Measurements from ENCODE around the gene FBXO30.

Gene FBXO30, protein sequence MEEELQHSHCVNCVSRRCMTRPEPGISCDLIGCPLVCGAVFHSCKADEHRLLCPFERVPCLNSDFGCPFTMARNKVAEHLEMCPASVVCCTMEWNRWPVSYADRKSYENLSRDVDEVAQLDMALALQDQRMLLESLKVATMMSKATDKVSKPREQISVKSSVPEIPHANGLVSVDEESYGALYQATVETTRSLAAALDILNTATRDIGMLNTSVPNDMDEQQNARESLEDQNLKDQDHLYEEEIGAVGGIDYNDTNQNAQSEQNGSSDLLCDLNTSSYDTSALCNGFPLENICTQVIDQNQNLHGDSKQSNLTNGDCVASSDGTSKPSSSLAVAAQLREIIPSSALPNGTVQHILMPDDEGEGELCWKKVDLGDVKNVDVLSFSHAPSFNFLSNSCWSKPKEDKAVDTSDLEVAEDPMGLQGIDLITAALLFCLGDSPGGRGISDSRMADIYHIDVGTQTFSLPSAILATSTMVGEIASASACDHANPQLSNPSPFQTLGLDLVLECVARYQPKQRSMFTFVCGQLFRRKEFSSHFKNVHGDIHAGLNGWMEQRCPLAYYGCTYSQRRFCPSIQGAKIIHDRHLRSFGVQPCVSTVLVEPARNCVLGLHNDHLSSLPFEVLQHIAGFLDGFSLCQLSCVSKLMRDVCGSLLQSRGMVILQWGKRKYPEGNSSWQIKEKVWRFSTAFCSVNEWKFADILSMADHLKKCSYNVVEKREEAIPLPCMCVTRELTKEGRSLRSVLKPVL

DNA sequence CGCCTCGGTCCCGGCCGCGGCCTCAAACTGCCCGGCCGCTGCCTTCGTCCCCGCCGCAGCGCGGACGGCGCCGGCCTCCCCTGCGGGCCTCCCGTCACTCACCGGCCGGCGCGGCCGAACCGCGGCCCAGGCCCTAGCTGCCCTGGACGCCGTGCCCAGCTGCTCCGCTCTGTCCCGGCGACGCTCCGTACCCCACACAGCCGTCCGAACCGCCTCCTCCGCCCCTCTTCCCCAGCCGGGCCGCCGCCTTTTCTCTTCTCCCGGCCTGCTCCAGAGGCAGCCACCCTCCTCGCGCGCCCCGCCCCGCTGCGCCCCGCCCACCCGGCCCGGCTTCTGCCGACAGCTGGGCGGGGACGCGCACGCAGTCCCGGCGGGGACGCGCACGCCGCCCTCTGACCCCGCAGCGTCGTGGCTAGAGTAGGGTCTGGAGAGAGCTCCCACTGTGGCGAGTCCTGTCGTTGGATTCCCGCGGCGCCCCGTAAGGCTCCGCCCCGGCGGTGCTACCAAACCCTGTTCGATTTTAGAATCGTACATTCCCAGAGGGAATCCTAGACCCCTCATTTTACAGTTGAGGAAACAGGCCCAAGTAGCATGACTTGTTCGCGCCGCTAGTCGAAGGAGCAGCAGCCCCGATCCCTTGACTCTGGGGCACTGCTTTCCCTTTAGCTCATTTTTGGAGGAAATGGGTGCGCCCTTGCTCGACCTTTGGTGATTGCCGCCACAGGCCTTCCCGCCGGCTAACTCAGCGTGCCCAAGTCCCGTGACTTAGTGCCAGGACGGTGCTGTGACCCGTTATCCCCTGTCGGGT, at the start of gene FBXO30:
Gene FBXO30, minus strand, starts transcription at position 295 of the 808 bp plus-strand sequence. CDS start 8,390 bp downstream, outside the sequence.
- FAIRE-seq, result no peak

- no peak for FAIRE-seq
Observed at GRCh38 chr6:145863988-145864616, 49.5 kb upstream of the FBXO30 start.

DNA sequence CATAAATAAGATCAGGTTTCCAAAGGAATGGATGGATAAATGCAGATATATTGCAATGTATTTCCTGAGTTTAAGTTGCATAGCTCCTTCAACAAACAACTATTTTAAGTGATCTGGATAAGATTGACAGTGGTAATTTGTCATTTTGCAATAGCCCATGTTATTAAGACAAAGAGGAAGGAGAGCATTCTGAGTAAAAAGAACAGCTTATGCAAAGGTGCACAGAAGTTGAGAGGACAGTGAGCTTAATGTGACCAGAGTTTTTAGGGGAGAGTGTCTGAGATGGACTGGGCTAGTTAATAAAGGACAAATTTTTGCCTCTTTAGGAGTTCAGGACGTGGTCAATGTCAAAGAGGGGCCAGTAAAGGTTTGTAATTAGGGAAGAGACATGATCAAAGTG, 48.8 kb upstream of the FBXO30 start:
- FAIRE-seq, result no peak

GRCh38 chr6:145860562-145860961, 46.0 kb upstream of the FBXO30 start:
- FAIRE-seq, result no peak

- FAIRE-seq, result no peak
Observed at GRCh38 chr6:145850671-145851070, 36.1 kb upstream of the FBXO30 start.

DNA sequence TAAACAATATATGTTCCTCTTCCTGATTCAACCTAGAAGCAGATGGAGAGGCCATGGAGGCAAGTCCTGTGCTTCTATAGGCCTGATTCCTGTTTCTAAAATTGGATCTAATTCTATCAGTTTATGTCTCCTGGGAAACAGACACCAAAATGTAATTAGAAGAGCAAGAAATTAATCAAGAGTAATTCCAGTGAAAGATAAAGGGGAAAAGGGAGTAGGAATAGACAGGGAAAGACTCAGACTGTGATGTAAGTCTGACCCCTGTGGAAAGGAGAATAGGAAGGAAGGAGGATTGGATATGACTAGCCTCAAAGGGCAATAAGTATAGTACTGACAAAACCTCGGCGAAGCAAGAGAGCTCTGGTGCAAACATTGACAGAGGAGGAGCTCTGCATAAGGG, 33.9 kb upstream of the FBXO30 start:
- FAIRE-seq, result no peak

GRCh38 chr6:145845557-145845956, 31.0 kb upstream of the FBXO30 start:
- FAIRE-seq, result no peak

GRCh38 chr6:145844933-145845540, 30.4 kb upstream of the FBXO30 start:
- FAIRE-seq, result no peak

DNA sequence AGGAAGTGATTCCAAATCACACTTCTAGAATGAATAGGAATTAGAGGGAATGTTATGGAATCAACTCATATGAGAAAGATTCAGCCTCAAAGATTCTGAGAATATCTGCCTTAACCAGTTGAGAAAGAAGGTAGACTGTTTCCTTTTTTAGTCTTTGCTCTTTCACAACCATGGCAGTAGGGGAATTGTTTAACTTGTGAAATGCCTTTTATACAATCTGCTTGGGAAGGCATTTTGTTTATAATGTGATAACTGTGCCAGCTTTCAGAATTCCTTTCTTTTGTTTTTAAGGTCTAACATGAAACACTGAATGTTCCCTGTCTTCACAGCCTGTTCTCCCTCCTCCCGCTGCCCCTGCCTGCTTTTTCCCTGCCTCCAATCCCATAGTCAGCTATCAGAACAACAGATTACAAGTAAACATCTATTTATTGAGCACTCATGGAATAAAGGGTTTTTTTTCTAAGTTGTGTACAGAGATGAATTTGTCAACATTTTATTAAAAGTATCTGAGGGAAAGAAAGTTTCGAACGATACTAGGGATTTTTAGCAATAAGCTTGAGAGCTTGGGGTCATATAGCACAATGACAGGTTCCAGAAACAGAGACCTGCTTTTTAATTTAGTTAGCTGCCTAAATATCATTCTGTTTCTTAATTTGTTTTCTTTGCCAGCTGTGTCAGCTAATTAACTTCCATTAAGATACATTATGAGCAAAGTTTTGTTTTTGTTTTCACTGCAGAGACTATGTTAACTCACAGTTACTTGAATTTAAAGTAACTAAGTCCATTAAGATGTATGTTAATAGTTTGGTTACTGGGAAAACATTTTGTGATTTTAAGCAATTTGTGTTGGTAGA, 28.3 kb upstream of the FBXO30 start:
- no peak for FAIRE-seq

- FAIRE-seq, result no peak
Observed at GRCh38 chr6:145841668-145842067, 27.1 kb upstream of the FBXO30 start.

GRCh38 chr6:145839653-145840052, 25.1 kb upstream of the FBXO30 start:
- FAIRE-seq, result no peak

GRCh38 chr6:145838305-145838704, 23.7 kb upstream of the FBXO30 start:
- FAIRE-seq, result no peak

DNA sequence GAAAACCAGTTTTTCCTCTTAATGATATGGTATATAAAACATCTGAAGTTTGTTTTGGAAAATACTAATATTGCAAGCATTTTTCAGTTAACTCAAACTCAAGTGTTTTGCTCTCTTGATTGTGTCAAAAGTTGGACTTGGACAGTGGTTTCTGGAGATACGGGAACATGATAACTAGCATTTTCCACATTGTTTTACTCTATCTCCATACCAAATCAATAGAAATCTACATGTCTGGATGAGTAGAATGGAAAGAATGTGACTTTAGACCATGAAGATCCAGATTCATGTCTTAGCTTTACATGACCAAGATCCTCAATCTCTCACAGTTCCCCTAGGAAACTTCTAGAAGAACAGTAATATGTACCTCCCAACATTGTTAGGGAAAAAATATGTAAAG, 22.2 kb upstream of the FBXO30 start:
- FAIRE-seq, result no peak

DNA sequence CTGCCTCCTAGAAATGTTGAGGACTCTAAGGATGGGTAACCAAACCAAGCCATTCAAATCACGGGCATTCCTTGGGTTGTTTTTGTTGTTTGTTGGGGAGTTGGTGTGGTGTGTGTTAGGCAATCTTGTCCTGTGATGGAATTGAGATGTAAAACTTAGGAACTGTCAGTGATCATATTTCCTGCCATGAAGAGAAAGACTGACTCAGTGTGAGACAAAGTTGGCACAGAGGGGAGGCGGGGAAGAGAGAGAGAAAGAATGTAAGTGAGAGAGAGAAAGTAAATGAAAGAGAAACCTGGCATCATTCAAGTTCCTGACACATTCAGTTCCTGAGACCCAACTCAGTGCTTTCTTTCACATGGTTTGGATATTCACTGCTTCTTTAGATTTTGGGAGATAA, 21.6 kb upstream of the FBXO30 start:
- FAIRE-seq, result no peak

- FAIRE-seq, result no peak
Observed at GRCh38 chr6:145830612-145831011, 16.0 kb upstream of the FBXO30 start.

GRCh38 chr6:145829950-145830349, 15.4 kb upstream of the FBXO30 start:
- no peak for FAIRE-seq

GRCh38 chr6:145829102-145829501, 14.5 kb upstream of the FBXO30 start:
- no peak for FAIRE-seq

DNA sequence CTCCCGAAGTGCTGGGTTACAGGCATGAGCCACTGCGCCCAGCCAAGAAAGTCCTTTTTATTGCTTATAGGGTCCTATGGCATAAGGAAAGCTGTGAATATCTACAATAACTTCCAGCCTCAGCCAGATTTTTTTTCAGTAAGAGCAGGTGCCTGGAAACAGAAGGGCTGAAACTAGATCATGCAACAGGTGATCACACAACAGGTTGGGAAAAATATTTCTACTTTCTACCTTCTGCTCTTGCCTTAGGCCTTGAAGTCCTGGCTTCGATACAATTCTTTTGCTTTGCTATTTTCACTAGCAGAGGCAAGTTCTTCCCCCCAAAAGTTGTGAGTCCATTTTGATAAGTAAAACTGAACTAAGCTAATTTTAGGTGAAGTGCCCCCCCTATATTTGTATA, 9.7 kb upstream of the FBXO30 start:
- FAIRE-seq, result no peak

DNA sequence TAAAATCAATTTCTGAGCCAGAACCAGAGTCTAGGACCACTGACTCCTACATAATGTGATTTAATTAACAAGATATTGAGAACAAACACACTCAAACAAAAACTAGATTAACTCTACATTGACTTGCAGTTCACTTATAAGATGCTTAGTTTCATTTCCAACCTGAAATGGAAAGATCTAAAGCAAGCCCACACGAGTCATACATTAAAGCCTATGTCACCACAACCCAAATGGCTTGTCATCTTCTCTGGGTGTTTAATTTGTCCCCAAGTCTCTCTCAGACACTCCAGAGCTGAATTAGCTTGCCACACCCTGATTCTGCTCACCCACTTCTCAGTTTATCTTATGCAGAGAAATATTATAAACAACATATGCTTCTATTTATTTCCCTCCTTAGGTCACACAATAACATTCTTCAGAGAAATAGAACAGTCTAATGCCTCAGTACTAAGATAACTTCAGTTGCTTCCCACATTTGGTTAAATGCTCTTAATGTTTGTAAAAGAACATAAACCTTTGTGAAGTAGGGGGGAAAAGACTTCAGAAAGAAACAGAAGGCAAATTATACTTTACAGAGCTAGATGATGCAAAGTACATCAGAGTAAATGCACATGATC, 8.8 kb upstream of the FBXO30 start:
- no peak for FAIRE-seq

DNA sequence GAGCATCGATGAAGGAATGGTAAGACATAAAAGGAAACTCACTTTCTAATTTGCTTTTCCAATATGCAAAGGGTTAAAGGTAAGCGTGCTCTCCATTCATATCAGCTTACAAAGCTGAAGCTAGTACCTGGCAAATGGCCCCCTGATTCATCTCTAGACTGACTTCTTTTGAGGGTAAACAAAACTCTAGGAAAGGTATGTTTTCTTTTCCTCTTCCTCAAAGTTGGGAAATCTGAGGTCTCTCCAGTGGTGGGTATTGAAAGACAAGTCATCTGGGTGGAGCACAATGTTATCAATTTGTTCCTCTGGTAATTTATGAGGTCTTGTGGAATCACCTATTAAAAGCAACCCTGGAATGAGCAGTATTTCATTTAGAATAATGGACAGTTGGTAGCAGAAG, 7.9 kb upstream of the FBXO30 start:
- FAIRE-seq, result no peak

DNA sequence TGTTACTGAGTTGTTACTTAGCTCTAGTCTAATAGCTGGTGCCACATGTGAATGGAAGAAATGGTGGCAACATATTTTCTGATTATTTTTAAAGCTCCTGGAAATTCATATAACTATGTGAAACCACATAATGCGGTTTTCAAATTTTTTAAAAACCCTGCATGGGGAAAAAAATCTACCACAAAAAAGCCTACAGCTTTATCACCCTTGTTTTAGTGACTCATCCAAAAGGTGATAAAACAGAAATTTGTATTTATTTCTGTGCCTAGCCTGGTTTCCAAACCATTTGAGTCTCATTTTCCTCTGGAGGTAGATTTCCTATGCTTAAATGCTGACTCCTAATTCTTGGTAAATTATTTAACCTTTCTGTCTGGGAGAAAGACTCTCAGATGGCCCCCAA, 5.4 kb upstream of the FBXO30 start:
- no peak for FAIRE-seq

All from endometrium (tissue), 2 donors.